Naive thymus-derived CD4-positive, alpha-beta T cell (primary cell): Measurements from ENCODE around the gene TMEM33. TPM values are rescaled to one million over a fixed set of nuclear protein-coding genes. Genes with fewer than 3 reads are reported as not detected.
A peak's percentile ranks its signal among the peaks of the same experiment; 100 is the strongest.

ENCODE experiments used
- ATAC-seq: fragments of 150-1000 bp; cut with Tn5 transposase; 2 replicates; pipeline ENCODE4 v1.10.0; 2021; ENCODE audit warnings: mild to moderate bottlenecking, moderate library complexity
- CTCF ChIA-PET: fragments of 350-600 bp; sonication (Branson Sonifier 250); formaldehyde crosslinking; loops from one replicate; lab custom pipeline; 2021; ENCODE audit warnings: antibody characterized with exemption; lab: Charles Lee
- POLR2A ChIA-PET: fragments of 350-600 bp; sonication (Branson Sonifier 250); formaldehyde crosslinking; loops from one replicate; lab custom pipeline; 2021; ENCODE audit warnings: antibody characterized with exemption, inconsistent platforms; lab: Charles Lee
- DNase-seq, 9 donors: peaks; one replicate each; pipeline versions ENCODE4 v3.0.0 to v3.0.0-alpha.2; 2020 to 2022; ENCODE audit warnings: mixed read lengths in 1 of 9
- H3K27ac ChIP-seq: one replicate; pipeline ENCODE4 v1.7.0; 2013; ENCODE audit warnings: mild to moderate bottlenecking, low read depth, low read length, moderate library complexity
- H3K27me3 ChIP-seq, 2 donors: one replicate each; pipeline ENCODE4 v1.7.0; 2013; ENCODE audit warnings: low read length in 2 of 2, mild to moderate bottlenecking in 2 of 2, moderate library complexity in 2 of 2; ENCODE audit not compliant: control insufficient read depth in 2 of 2, insufficient read depth in 2 of 2
- H3K36me3 ChIP-seq, 3 experiments: 1 replicate in 2 of 3; 2 replicates in 1 of 3; pipeline ENCODE4 v1.7.0; 2013; ENCODE audit warnings: low read length in 3 of 3, mild to moderate bottlenecking in 3 of 3, moderate library complexity in 1 of 3; ENCODE audit not compliant: insufficient read depth in 3 of 3, control insufficient read depth in 2 of 3
- H3K4me1 ChIP-seq, 2 donors: one replicate each; pipeline ENCODE4 v1.7.0; 2013; ENCODE audit warnings: low read length in 2 of 2, mild to moderate bottlenecking in 2 of 2, moderate library complexity in 1 of 2; ENCODE audit not compliant: control insufficient read depth in 2 of 2, insufficient read depth in 2 of 2
- H3K4me3 ChIP-seq: 2 replicates; pipeline ENCODE4 v1.7.0; 2013; ENCODE audit warnings: mild to moderate bottlenecking, low read length
- H3K9me3 ChIP-seq, 3 experiments: 1 replicate in 2 of 3; 2 replicates in 1 of 3; pipeline ENCODE4 v1.7.0; 2013; ENCODE audit warnings: low read length in 3 of 3; ENCODE audit not compliant: control insufficient read depth in 2 of 3
- H3K27ac Mint-ChIP-seq, 9 donors: one replicate each; pipeline ENCODE4 v1.8.0; 2020 to 2022; ENCODE audit warnings: mixed read lengths in 9 of 9, mild to moderate bottlenecking in 8 of 9, moderate library complexity in 5 of 9, inconsistent platforms in 2 of 9
- H3K27me3 Mint-ChIP-seq, 5 donors: one replicate each; pipeline ENCODE4 v1.8.0; 2021 to 2022; ENCODE audit warnings: mixed read lengths in 5 of 5, mild to moderate bottlenecking in 1 of 5
- H3K36me3 Mint-ChIP-seq, 5 donors: one replicate each; pipeline ENCODE4 v1.8.0; 2020 to 2022; ENCODE audit warnings: mixed read lengths in 5 of 5, mild to moderate bottlenecking in 3 of 5, inconsistent platforms in 1 of 5
- H3K4me1 Mint-ChIP-seq, 7 donors: one replicate each; pipeline ENCODE4 v1.8.0; 2020 to 2022; ENCODE audit warnings: mixed read lengths in 7 of 7, mild to moderate bottlenecking in 3 of 7, inconsistent platforms in 1 of 7
- H3K4me3 Mint-ChIP-seq, 10 donors: one replicate each; pipeline ENCODE4 v1.8.0; 2020 to 2022; ENCODE audit warnings: mild to moderate bottlenecking in 10 of 10, mixed read lengths in 10 of 10, moderate library complexity in 6 of 10, inconsistent platforms in 2 of 10
- H3K9me3 Mint-ChIP-seq, 11 donors: one replicate each; pipeline ENCODE4 v1.8.0; 2020 to 2022; ENCODE audit warnings: mixed read lengths in 11 of 11, mild to moderate bottlenecking in 4 of 11, inconsistent platforms in 1 of 11, moderate library complexity in 1 of 11
- intact Hi-C, 2 donors: fragments of 100-400 bp; cut with micrococcal nuclease; formaldehyde crosslinking; loops; one replicate each; pipeline ENCODE4 v1.15.1; 2023
- polyA plus RNA-seq, 2 donors: library from polyadenylated mRNA; unstranded; fragments of 300-500 nt; fragmentation: Illumina TruSeq; gene quantifications; one replicate each; pipeline ENCODE4 v1.2.3, GENCODE V29; 2021
- total RNA-seq, 6 experiments: library from RNA in 5 of 6; stranded (reverse) in 5 of 6; gene quantifications; 1 replicate in 5 of 6; 2 replicates in 1 of 6; pipeline ENCODE4 v1.2.3 and lab custom pipeline; 2021 to 2026

The TMEM33 gene
- total and polyA plus RNA-seq, 7 experiments from 2014 or later: 14.9 to 61.9 (median 30.9) TPM

GRCh38 chr4:41976775-41977516, 41.7 kb downstream of the TMEM33 start:
- Mint-ChIP-seq H3K9me3 (peaks cover 0 to 5% (median 1%) of the 10 kb centered on the region in 11 donors), H3K4me3 (no peak overlapping the region), H3K27me3 (peaks cover 0 to 21% (median 7%) of the 10 kb centered on the region in 5 donors), H3K36me3 (peaks cover 0 to 7% (median 0%) of the 10 kb centered on the region in 5 donors), H3K27ac (no peak overlapping the region), H3K4me1 (no peaks in the 10 kb centered on the region)
- no peak for DNase-seq
- Histone ChIP-seq H3K4me3 (no peak overlapping the region), H3K9me3 (no peaks in the 10 kb centered on the region), H3K27ac (no peak overlapping the region), H3K4me1 (no peaks in the 10 kb centered on the region), H3K27me3 (no peaks in the 10 kb centered on the region), H3K36me3 (no peaks in the 10 kb centered on the region)
- ChIA-PET CTCF (no interaction called here), POLR2A (interaction anchor here (0.9 kb wide), 1 partner anchor 11 kb away, joined by 4 read pairs; no protein-coding TSS in a partner anchor)
- no peak for ATAC-seq
- intact Hi-C loops: no loop called here

GRCh38 chr4:41977709-41978108, 42.5 kb downstream of the TMEM33 start:
- no peaks in the 10 kb centered on the region for H3K9me3 ChIP-seq
- no peaks in the 10 kb centered on the region for H3K27me3 ChIP-seq
- H3K4me3 ChIP-seq: no peak overlapping the region
- Mint-ChIP-seq H3K27me3 (peaks cover 0 to 15% (median 7%) of the 10 kb centered on the region in 5 donors), H3K9me3 (peaks cover 0 to 1% (median 0%) of the 10 kb centered on the region in 11 donors), H3K4me1 (no peaks in the 10 kb centered on the region), H3K36me3 (peaks cover 0 to 4% (median 0%) of the 10 kb centered on the region in 5 donors), H3K4me3 (no peak overlapping the region), H3K27ac (no peak overlapping the region)
- H3K4me1 ChIP-seq: no peaks in the 10 kb centered on the region
- no peaks in the 10 kb centered on the region for H3K36me3 ChIP-seq
- DNase-seq (no peak), ATAC-seq (peak; percentile 38)
- H3K27ac ChIP-seq: no peak overlapping the region
- intact Hi-C loops: no loop called here
- POLR2A ChIA-PET: no interaction called here
- CTCF ChIA-PET: no interaction called here

DNA sequence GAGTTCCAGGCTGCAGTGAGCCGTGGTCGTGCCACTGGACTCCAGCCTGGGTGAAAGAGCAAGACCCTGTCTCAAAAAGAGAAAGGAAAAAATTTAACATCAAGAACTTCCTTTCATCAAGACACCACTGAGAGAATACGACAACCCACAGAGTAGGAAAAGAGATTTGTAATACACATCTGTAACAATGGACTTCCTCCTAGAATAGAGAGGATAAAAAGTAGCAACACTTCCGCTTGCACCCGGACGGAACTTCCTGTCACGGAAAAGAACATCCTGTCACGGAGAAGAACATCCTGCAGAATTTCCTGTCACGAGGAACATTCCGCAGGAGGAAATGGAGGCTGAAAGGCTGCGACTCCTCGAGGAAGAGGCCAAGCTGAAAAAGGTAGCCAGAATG, 46.2 kb downstream of the TMEM33 start, which contains the start of gene DCAF4L1:
DCAF4L1 (plus strand) TSS at position 301 of the 400 bp plus-strand sequence; CDS start at position 338, 37 bp downstream.
- Histone ChIP-seq H3K36me3 (no peaks in the 10 kb centered on the region), H3K4me1 (no peaks in the 10 kb centered on the region), H3K27me3 (no peaks in the 10 kb centered on the region), H3K4me3 (no peak within 1 kb of the TSS), H3K27ac (no peak within 1 kb of the TSS), H3K9me3 (no peaks in the 10 kb centered on the region)
- no peak for DNase-seq
- Mint-ChIP-seq H3K4me1 (peaks cover 0 to 2% (median 0%) of the 10 kb centered on the region in 7 donors), H3K27me3 (peaks cover 1 to 11% (median 4%) of the 10 kb centered on the region in 5 donors), H3K9me3 (no peaks in the 10 kb centered on the region), H3K27ac (no peak within 1 kb of the TSS), H3K4me3 (no peak within 1 kb of the TSS), H3K36me3 (peaks cover 0 to 4% (median 0%) of the 10 kb centered on the region in 5 donors)
- ATAC-seq: no peak
- intact Hi-C loops: no loop called here
- ChIA-PET CTCF (no interaction called here), POLR2A (no interaction called here)

GRCh38 chr4:41982716-41983115, 47.5 kb downstream of the TMEM33 start:
- Mint-ChIP-seq H3K9me3 (no peaks in the 10 kb centered on the region), H3K27me3 (peaks cover 1 to 7% (median 4%) of the 10 kb centered on the region in 5 donors), H3K36me3 (peaks cover 0 to 4% (median 0%) of the 10 kb centered on the region in 5 donors), H3K4me3 (no peak overlapping the region), H3K4me1 (peaks cover 0 to 2% (median 0%) of the 10 kb centered on the region in 7 donors), H3K27ac (no peak overlapping the region)
- intact Hi-C loops: no loop called here
- Histone ChIP-seq H3K27ac (no peak overlapping the region), H3K4me3 (no peak overlapping the region), H3K4me1 (no peaks in the 10 kb centered on the region), H3K9me3 (no peaks in the 10 kb centered on the region), H3K27me3 (no peaks in the 10 kb centered on the region), H3K36me3 (no peaks in the 10 kb centered on the region)
- ATAC-seq (no peak), DNase-seq (no peak)
- ChIA-PET CTCF (no interaction called here), POLR2A (no interaction called here)

GRCh38 chr4:41985151-41985550, 49.9 kb downstream of the TMEM33 start:
- CTCF ChIA-PET: no interaction called here
- Mint-ChIP-seq H3K36me3 (peaks cover 0 to 2% (median 0%) of the 10 kb centered on the region in 5 donors), H3K27ac (no peak overlapping the region), H3K4me3 (no peak overlapping the region), H3K9me3 (no peaks in the 10 kb centered on the region), H3K4me1 (peaks cover 0 to 15% (median 10%) of the 10 kb centered on the region in 7 donors), H3K27me3 (peaks cover 0 to 4% (median 0%) of the 10 kb centered on the region in 5 donors)
- Histone ChIP-seq H3K36me3 (no peaks in the 10 kb centered on the region), H3K9me3 (no peaks in the 10 kb centered on the region), H3K27me3 (no peaks in the 10 kb centered on the region), H3K4me1 (peaks cover 0 to 7% of the 10 kb centered on the region in 2 donors), H3K4me3 (no peak overlapping the region), H3K27ac (no peak overlapping the region)
- POLR2A ChIA-PET: no interaction called here
- ATAC-seq: no peak
- DNase-seq: no peak
- intact Hi-C loops: no loop called here

GRCh38 chr4:41989994-41990364, 54.8 kb downstream of the TMEM33 start:
- peaks cover 0 to 1% (median 0%) of the 10 kb centered on the region in 5 donors for H3K27me3 Mint-ChIP-seq
- H3K36me3 Mint-ChIP-seq: peaks cover 0 to 4% (median 0%) of the 10 kb centered on the region in 5 donors
- peak overlapping the region; percentile 84 for H3K27ac ChIP-seq
- H3K9me3 ChIP-seq: no peaks in the 10 kb centered on the region
- CTCF ChIA-PET: no interaction called here
- H3K4me1 Mint-ChIP-seq: peaks cover 11 to 43% (median 38%) of the 10 kb centered on the region in 7 donors
- POLR2A ChIA-PET: interaction anchor here (2.3 kb wide), 1 partner anchor 55 kb away, joined by 11 read pairs; the partner anchor contains the start of gene TMEM33
- peak overlapping the region; percentile 86 for H3K4me3 ChIP-seq
- H3K27me3 ChIP-seq: no peaks in the 10 kb centered on the region
- ATAC-seq: peak; percentile 6
- intact Hi-C loops: loop anchor here (1.0 to 5.0 kb wide), 4 partner anchors 55 to 682 kb away; partner anchors contain the start of genes ATP8A1 (in 2 of the 2) and TMEM33 (in 2 of the 2)
- peak overlapping the region; percentile 92 to 99 (median 96) for H3K4me3 Mint-ChIP-seq
- H3K36me3 ChIP-seq: peaks cover 0 to 5% (median 0%) of the 10 kb centered on the region in 3 experiments
- peak in 1 of 9 donors; percentile 19 for DNase-seq
- no peaks in the 10 kb centered on the region for H3K9me3 Mint-ChIP-seq
- peak overlapping the region; percentile 90 to 99 (median 97) for H3K27ac Mint-ChIP-seq
- H3K4me1 ChIP-seq: peaks cover 12 to 16% of the 10 kb centered on the region in 2 donors
